BLaER1 (cell line): Measurements from ENCODE around the gene SHANK1.
"Not testable (repeated sequence)": the region's sequence is repeated elsewhere in the genome, so short reads cannot be mapped to it uniquely, and the experiment has no call there.

ENCODE experiments used
- H3K27ac ChIP-seq: shearing (Covaris generic); formaldehyde crosslinking; 2 replicates; pipeline ENCODE4 v1.8.1; 2022
- H3K27me3 ChIP-seq: shearing (Covaris generic); formaldehyde crosslinking; 2 replicates; pipeline ENCODE4 v1.8.1; 2022
- H3K36me3 ChIP-seq: shearing (Covaris generic); formaldehyde crosslinking; 2 replicates; pipeline ENCODE4 v1.8.1; 2022
- H3K4me1 ChIP-seq: shearing (Covaris generic); formaldehyde crosslinking; 2 replicates; pipeline ENCODE4 v1.8.1; 2022
- H3K4me2 ChIP-seq: shearing (Covaris generic); formaldehyde crosslinking; 2 replicates; pipeline ENCODE4 v1.8.1; 2022
- H3K4me3 ChIP-seq: shearing (Covaris generic); formaldehyde crosslinking; 2 replicates; pipeline ENCODE4 v1.8.1; 2022
- H3K9ac ChIP-seq: shearing (Covaris generic); formaldehyde crosslinking; 2 replicates; pipeline ENCODE4 v1.8.1; 2022
- H3K9me3 ChIP-seq: shearing (Covaris generic); formaldehyde crosslinking; 2 replicates; pipeline ENCODE4 v1.8.1; 2022
- H4K20me1 ChIP-seq: shearing (Covaris generic); formaldehyde crosslinking; 2 replicates; pipeline ENCODE4 v1.8.1; 2022
- Cebpa-rat ChIP-seq: shearing (Covaris generic); IDR thresholded peaks from 2 replicates; pipeline ENCODE4 v1.8.1; 2022

SHANK1 gene

DNA sequence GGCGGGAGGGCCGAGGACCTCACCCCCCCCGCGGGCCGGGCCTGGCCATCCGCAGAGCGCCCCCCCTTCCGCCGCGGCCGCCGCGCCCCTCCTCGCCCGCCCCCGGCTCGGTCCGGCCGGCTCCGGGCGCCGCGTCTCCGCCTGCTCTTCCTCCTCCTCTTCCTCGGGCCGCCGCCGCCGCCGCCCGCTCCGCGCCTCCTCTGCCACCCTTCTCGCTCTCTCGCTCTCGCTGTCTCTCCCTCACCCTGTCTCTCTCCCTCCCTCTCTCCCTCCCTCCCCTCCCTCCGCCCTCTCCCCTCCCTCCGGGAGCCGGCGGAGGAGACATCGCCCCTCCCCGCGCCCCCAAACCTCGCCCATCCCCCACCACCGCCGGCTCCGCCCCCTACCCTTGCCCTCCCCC, at the start of gene SHANK1:
TSS of gene SHANK1 (minus strand) at position 237 of the 400 bp plus-strand sequence. CDS start 2,883 bp downstream, outside the sequence.
- peaks cover 25% of the 10 kb centered on the region for H3K36me3 ChIP-seq
- H3K4me2 ChIP-seq: peak within 1 kb of the TSS; percentile 97
- no peaks in the 10 kb centered on the region for H3K9me3 ChIP-seq
- peak within 1 kb of the TSS; percentile 98 for H3K27ac ChIP-seq
- H3K4me3 ChIP-seq: peak within 1 kb of the TSS; percentile 87
- H3K4me1 ChIP-seq: peaks cover 65% of the 10 kb centered on the region
- peaks cover 37% of the 10 kb centered on the region for H4K20me1 ChIP-seq
- TF ChIP-seq Cebpa-rat: no peak
- H3K27me3 ChIP-seq: no peaks in the 10 kb centered on the region
- peak within 1 kb of the TSS; percentile 86 for H3K9ac ChIP-seq

DNA sequence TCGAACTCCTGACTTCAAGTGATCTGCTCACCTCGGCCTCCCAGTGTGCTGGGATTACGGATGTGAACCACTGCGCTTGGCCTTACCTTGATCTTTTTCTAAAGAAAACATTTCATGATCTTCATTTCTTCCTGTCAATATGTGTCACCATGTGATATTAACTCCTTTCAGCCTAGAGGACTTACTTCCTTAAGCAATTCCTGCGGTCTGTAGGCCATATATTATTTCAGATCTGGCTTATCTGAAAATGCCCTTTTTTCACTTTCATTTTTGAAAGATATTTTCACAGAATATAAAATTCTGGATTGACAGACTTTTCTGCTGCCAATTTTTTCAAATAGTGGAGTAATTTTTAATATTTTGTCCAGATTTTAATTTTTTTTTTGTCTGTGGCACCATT, 48.7 kb upstream of the SHANK1 start:
- TF ChIP-seq Cebpa-rat: no peak
- no peak overlapping the region for H3K9ac ChIP-seq
- H3K4me3 ChIP-seq: no peak overlapping the region
- H3K9me3 ChIP-seq: no peaks in the 10 kb centered on the region
- H4K20me1 ChIP-seq: no peaks in the 10 kb centered on the region
- no peaks in the 10 kb centered on the region for H3K36me3 ChIP-seq
- H3K27ac ChIP-seq: no peak overlapping the region
- no peaks in the 10 kb centered on the region for H3K27me3 ChIP-seq
- H3K4me1 ChIP-seq: no peaks in the 10 kb centered on the region
- no peak overlapping the region for H3K4me2 ChIP-seq

DNA sequence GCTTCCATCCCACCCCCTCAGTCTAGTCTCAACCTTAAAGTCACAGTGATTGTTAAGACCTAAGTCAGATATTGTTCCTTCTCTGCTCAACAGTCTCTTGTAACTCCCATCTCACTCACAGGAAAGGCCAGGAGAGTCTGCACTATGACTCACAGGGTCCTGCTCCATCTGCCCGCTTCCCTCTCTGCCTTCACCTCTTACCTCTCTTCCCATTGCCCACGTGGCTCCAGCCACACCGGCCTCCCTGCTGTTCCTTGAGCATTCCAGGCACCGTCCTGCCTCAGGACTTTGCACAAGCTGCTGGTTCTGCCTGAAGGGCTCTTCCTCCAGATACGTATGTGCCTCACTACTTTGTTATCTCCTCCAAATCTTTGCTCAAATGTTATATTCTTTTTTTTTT, 47.7 kb upstream of the SHANK1 start:
- not testable (repeated sequence) for H3K4me3 ChIP-seq, H3K4me1 ChIP-seq, H4K20me1 ChIP-seq, H3K4me2 ChIP-seq, H3K27ac ChIP-seq, H3K9ac ChIP-seq, H3K36me3 ChIP-seq, H3K9me3 ChIP-seq, H3K27me3 ChIP-seq

DNA sequence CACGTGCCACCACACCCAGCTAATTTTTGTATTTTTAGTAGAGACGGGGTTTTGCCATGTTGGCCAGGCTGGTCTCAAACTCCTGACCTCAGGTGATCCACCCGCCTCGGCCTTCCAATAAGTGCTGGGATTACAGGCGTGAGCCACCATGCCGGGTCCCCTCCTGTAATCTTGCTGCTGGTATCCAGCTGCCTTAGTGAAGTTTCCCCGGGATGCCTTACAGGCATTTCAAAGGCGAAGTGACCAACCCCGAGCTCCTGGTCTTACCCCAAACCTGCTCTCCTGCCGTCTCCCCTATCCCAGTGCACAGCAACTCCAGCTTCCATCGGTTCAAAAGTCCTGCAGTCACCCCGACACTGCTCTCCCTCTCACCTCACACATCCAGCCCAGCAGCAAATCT, 47.1 kb upstream of the SHANK1 start:
- H3K27me3 ChIP-seq, H3K4me2 ChIP-seq: not testable (repeated sequence)

DNA sequence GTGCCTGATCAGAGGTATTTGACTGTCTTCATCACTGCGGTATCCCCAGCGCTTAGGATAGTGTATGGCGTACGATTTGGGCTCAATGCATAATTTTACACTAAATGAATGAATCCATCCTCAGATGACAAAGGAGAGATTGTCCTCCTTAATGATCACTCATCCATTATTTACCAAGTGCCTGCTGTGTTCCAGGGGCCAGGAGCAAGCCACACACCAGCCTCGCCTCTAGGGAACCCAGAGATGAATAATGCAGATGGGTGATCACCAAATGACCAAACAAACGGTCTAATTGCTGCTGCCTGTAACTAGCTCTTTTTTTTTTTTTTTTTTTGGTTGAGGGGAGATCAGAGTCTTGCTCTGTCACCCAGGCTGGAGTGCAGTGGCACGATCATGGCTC, 44.8 kb upstream of the SHANK1 start:
- H3K4me3 ChIP-seq: no peak overlapping the region

More for the DNA sequence above, 47.1 kb upstream of the SHANK1 start:
- not testable (repeated sequence) for H4K20me1 ChIP-seq, H3K4me1 ChIP-seq, H3K4me3 ChIP-seq, H3K9me3 ChIP-seq, H3K9ac ChIP-seq, H3K36me3 ChIP-seq, H3K27ac ChIP-seq

DNA sequence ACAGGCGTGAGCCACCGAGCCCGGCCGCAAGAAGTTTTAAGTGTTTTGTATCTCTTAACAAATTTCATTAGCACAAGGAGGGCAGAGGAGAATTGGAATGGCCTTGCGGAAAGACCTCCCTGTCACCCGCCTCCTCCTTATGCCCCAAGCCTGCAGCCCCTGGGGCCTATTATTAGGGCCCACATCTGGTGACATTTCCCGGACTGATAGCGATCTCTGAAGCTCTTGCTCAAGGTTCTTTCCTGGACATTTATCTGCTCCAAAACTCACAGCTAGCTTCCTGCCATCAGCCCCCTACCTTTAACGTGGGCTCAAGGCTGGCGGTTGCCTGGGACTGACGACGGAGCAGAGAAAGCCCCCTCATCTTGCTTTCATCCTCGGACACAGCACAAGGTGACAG, 43.9 kb upstream of the SHANK1 start:
- H4K20me1 ChIP-seq, H3K4me3 ChIP-seq, H3K4me1 ChIP-seq, H3K4me2 ChIP-seq, H3K27ac ChIP-seq, H3K36me3 ChIP-seq, H3K9me3 ChIP-seq, H3K27me3 ChIP-seq, H3K9ac ChIP-seq: not testable (repeated sequence)

More for the DNA sequence above, 44.8 kb upstream of the SHANK1 start:
- Histone ChIP-seq H3K4me1 (no peaks in the 10 kb centered on the region), H3K27ac (no peak overlapping the region), H3K4me2 (no peak overlapping the region), H3K27me3 (no peaks in the 10 kb centered on the region), H4K20me1 (no peaks in the 10 kb centered on the region), H3K9me3 (peaks cover 6% of the 10 kb centered on the region; the same call in 1 of the 2 replicates), H3K9ac (no peak overlapping the region), H3K36me3 (no peaks in the 10 kb centered on the region)
- TF ChIP-seq Cebpa-rat: no peak

DNA sequence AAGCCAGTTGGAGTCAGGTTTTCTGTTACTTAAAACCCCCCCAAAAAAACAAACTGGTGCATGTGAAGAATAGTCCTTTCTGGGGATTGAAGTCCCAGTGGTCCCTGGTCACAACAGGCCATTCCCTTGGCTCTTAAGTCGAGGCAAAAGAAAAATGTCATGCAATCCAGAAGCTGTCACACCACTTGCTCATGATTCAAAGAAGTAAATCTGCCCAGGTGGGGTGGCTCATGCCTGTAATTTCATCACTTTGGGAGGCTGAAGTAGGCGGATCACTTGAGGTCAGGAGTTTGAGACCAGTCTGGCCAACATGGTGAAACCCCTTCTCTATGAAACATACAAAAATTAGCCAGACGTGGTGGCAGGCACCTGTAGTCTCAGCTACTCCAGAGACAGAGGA, 41.9 kb upstream of the SHANK1 start:
- not testable (repeated sequence) for H3K9me3 ChIP-seq, H3K36me3 ChIP-seq, H3K27me3 ChIP-seq, H3K4me2 ChIP-seq, H3K4me1 ChIP-seq, H4K20me1 ChIP-seq, H3K27ac ChIP-seq, H3K9ac ChIP-seq, H3K4me3 ChIP-seq

DNA sequence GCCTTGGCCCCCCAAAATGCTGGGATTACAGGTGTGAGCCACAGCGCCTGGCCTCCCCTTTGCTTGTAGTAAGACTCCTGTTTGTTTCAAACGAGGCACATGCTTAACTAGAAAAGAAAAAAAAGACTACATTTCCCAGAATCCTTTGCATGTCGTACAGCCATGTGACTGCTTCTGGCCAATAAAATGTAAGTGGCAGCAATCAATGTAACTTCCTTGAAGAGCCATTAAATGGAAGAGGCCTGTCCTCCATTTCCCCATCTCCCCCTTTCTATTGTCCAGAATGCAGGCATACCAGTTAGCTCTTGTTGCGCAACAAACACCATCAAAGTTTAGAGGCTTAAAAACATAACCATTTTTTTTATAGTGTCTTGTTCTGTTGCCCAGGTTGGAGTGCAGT, 40.3 kb upstream of the SHANK1 start:
- Histone ChIP-seq H3K9ac (no peak overlapping the region), H3K36me3 (no peaks in the 10 kb centered on the region), H3K4me3 (no peak overlapping the region), H3K4me1 (no peaks in the 10 kb centered on the region), H3K27ac (no peak overlapping the region), H4K20me1 (no peaks in the 10 kb centered on the region), H3K9me3 (peaks cover 6% of the 10 kb centered on the region; the same call in 1 of the 2 replicates), H3K27me3 (no peaks in the 10 kb centered on the region), H3K4me2 (no peak overlapping the region)
- peak; percentile 80 for TF ChIP-seq Cebpa-rat

DNA sequence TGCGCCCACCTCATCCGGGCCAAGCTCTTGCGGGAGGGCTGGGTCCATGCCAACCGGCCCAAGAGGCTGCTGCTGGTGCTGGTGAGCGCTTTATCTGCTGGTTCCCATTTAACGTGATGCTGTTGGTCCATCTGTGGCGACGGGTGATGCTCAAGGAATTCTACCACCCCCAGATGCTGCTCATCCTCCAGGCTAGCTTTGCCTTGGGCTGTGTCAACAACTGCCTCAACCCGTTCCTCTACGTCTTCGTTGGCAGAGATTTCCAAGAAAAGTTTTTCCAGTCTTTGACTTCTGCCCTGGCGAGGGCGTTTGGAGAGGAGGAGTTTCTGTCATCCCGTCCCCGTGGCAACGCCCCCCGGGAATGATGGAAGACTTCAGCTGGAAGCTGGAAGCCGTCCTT, 39.5 kb upstream of the SHANK1 start:
- not testable (repeated sequence) for H3K9ac ChIP-seq, H4K20me1 ChIP-seq, H3K4me2 ChIP-seq, H3K4me1 ChIP-seq, H3K4me3 ChIP-seq, H3K27ac ChIP-seq, H3K27me3 ChIP-seq, H3K36me3 ChIP-seq, H3K9me3 ChIP-seq

DNA sequence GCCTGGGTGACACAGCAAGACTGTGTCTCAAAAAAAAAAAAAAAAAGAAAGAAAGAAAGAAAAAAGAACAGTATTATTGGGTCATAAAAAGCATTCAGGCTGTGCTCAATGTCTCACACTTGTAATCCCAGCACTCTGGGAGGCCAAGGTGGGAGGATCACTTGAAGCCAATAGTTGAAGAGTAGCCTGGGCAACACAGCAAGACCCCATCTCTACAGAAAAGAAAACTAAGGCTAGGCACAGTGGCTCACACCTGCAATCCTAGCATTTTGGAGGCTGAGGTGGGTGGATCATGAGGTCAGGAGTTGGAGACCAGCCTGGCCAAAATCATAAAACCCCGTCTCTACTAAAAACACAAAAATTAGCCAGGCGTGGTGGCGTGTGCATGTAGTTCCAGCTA, 38.0 kb upstream of the SHANK1 start:
- not testable (repeated sequence) for H3K36me3 ChIP-seq, H3K27me3 ChIP-seq, H3K27ac ChIP-seq

DNA sequence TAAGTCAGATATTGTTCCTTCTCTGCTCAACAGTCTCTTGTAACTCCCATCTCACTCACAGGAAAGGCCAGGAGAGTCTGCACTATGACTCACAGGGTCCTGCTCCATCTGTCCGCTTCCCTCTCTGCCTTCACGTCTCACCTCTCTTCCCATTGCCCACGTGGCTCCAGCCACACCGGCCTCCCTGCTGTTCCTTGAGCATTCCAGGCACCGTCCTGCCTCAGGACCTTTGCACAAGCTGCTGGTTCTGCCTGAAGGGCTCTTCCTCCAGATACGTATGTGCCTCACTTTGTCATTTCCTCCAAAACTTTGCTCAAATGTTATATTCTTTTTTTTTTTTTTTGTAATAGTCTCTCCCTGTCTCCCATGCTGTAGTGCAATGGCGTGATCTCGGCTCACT, 36.6 kb upstream of the SHANK1 start:
- not testable (repeated sequence) for H3K27ac ChIP-seq, H3K4me3 ChIP-seq, H3K4me2 ChIP-seq, H3K4me1 ChIP-seq, H3K36me3 ChIP-seq, H3K9ac ChIP-seq, H3K9me3 ChIP-seq, H3K27me3 ChIP-seq, H4K20me1 ChIP-seq

More for the DNA sequence above, 38.0 kb upstream of the SHANK1 start:
- not testable (repeated sequence) for H3K9me3 ChIP-seq, H3K9ac ChIP-seq, H3K4me2 ChIP-seq, H3K4me1 ChIP-seq, H3K4me3 ChIP-seq, H4K20me1 ChIP-seq
